Heart left ventricle (tissue), 13 donors: ENCODE results near the gene AOX1.

Experiments
- POLR2A ChIP-seq, 2 donors: fragments of 450-650 bp; IDR thresholded peaks; one replicate each; pipeline ENCODE4 v1.6.1; 2017; ENCODE audit warnings: antibody characterized with exemption in 2 of 2, mild to moderate bottlenecking in 2 of 2, moderate library complexity in 2 of 2
- TF ChIP-seq, protein P1 (sequence below), 12 donors: fragments of 200-600 bp; sonication (generic) in 4 of 12; IDR thresholded peaks; one replicate each; pipeline versions ENCODE4 v1.5.0 to v1.8.0; 2018 to 2022; ENCODE audit warnings: antibody characterized with exemption in 12 of 12, mild to moderate bottlenecking in 5 of 12
- donor health status: ischemic (EF 13 %, LVEDD 7.1; RV severe dilation, severe dysfunction).
- donor health status: DM: no; HTN: yes; CAD: no.
- donor health status: DM: no; HTN: no; CAD: no.
- donor health status: ischemic (EF 25% LVEDD 6.9; RV normal size, moderate dysfunction).
- donor health status: ischemic (EF 25% LVEDD 5.7; RV mildly dilated, moderate dysfunction).
- donor health status: ischemic (EF 35%, LVEDD 5.7; RV mildly dilated, moderate dysfunction).
- donor health status: nonischemic (EF 11% LVEDD 7.7; RV severe dilation, severe dysfunction).
- donor health status: DM: yes; HTN: yes; CAD: no.
- donor health status: PGD.
- donor health status: ischemic (EF 29% LVEDD 5.4; RV normal size, mild dysfunction).
- donor health status: nonischemic (EF 23%, LVEDD 6.1; RV moderate dilation, normal function).

- TF ChIP-seq, protein P1, sequence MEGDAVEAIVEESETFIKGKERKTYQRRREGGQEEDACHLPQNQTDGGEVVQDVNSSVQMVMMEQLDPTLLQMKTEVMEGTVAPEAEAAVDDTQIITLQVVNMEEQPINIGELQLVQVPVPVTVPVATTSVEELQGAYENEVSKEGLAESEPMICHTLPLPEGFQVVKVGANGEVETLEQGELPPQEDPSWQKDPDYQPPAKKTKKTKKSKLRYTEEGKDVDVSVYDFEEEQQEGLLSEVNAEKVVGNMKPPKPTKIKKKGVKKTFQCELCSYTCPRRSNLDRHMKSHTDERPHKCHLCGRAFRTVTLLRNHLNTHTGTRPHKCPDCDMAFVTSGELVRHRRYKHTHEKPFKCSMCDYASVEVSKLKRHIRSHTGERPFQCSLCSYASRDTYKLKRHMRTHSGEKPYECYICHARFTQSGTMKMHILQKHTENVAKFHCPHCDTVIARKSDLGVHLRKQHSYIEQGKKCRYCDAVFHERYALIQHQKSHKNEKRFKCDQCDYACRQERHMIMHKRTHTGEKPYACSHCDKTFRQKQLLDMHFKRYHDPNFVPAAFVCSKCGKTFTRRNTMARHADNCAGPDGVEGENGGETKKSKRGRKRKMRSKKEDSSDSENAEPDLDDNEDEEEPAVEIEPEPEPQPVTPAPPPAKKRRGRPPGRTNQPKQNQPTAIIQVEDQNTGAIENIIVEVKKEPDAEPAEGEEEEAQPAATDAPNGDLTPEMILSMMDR (IDR thresholded peaks at IDR 0.05) = no peak
- TF ChIP-seq POLR2A (IDR thresholded peaks at IDR 0.05) = no peak
Measured at GRCh38 chr2:200689115-200689514, 103.3 kb downstream of the AOX1 start.
